DMS79 treated with DMSO at 0.1 percent for 48 hours (cell line): ENCODE results near the gene IL13RA1.
"Not testable (repeated sequence)": the region's sequence is repeated elsewhere in the genome, so short reads cannot be mapped to it uniquely, and the experiment has no call there.

ENCODE experiments used
- DNase-seq: peaks from one replicate; lab custom pipeline; 2025; lab: John Stamatoyannopoulos, UW

IL13RA1 gene

DNA sequence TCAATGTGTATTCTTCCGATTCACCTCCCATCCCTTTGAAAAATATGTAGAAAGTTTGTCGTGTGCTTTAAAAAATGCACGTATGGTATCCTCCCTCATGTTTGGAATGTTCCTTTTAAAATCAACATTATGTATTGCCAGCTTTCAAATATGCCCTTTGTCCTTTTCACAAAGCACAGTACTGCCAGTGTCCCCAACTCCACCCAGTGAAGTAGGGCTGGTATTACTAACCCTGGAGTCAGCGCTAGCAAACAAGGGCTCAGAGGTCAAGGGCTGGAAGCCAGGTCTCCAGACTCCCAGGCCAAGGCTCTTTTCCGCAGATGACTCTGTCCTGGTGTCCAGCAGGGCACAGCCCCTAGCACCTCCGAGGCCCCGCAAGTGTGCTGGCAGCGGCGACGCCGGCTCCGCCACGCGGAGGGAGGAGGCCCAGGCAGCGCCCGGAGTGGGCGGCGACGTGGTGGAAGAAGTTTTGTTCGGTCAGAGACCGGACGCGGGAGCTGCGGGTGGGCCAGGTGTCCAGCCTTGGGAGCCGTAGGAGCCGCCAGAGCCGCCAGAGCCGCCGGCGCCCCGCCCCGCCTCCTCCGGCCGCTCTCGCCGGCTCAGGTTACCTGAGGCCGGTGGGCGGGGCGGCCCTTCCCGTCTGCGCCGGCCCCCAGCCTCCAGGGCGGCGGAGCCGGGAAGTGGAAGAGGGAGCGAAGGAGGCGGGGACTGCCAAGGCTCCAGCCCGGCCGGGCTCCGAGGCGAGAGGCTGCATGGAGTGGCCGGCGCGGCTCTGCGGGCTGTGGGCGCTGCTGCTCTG is at the start of gene IL13RA1:
Gene IL13RA1 (plus strand): TSS at position 720 of the 799 bp plus-strand sequence. CDS start 33 bp downstream, at position 753.
- DNase-seq, result peak; percentile 54

DNA sequence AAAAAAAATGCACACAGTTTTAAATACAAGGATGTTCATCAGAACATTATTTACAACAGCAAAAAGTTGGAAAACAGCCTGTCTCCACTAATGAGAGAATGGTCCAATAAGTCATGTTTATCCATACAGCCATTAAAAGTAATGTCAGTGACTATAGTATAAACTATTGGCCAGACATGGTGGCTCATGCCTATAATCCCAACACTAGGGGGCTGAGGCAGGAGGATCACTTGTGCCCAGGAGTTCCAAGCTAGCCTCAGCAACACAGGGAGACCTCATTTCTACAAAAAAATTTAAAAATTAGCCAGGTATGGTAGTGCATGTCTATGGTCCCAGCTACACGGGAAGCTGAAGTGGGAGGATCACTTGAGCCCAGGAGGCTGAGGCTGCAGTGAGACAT is 48.1 kb upstream of the IL13RA1 start:
- DNase-seq, result no peak

DNA sequence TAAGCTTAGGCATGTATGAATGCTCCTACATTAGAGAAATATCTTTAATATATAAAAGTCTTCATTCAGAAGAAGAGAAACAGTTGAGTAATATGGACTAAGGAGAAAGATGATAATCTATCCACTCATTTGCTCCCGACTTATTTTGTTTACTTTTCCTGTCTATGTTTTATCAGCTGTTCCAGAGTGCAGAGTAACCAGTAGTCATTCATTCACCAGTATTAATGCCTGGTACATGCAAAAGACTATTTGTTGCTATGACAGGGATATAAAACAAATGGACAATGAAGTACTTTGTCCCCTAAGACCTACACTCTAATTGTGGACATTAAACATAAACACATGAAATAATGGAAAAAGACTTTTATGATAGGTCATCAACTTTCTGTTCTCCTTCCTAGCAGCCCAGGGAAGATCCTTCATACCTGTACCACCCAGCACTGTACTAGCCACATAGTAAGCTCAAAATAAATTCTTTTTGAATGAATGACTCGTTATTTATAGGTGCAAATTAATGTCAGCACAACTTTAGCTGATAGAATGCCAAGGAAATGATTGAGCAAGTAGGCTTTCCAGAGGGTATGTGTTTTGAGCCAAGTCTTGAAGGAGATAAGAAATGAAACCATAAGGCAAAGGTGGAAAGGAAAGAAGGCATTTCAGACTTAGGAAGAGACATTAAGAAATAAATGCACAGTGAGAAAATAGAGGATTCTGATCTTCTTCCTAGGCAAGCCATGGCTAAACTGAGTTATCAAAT is 45.0 kb upstream of the IL13RA1 start:
- DNase-seq, result no peak

DNA sequence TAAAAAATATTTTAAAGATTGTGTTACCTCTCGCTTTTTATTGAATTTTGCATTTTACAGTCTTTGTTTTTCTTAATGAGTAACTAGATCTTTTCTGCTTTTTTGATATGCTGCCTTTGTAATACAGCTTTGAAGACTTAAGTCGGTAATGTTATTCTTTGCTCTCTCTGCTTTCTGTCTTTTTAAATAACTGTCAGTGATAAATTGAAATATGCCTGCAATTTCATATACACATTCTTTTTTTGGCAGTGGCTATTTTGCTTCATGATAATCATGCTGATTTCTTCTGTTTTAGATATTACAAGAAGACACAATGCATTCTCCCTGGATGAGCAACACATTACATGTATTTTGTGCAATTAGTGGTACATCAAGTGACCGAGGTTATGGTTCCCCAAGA is 42.0 kb upstream of the IL13RA1 start:
- no peak for DNase-seq

DNA sequence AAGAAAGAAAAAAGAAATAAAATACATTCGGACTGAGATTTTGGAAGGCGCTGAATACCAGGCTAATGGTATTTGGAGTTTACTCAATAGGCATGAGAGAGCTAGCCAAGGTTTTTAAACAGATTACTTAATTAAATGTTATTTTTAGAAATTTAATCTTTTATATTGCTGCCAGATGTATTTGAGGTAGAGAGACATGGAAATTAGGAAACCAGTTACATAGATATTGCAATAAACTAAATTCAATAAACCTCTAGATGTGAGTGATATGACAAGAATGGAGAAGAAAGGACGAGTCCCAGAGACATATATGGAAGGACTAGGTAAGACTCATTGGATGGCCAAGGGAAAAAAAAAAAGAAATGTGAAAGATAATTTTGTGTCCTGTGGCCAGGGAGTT is 38.5 kb upstream of the IL13RA1 start:
- DNase-seq, result no peak

DNA sequence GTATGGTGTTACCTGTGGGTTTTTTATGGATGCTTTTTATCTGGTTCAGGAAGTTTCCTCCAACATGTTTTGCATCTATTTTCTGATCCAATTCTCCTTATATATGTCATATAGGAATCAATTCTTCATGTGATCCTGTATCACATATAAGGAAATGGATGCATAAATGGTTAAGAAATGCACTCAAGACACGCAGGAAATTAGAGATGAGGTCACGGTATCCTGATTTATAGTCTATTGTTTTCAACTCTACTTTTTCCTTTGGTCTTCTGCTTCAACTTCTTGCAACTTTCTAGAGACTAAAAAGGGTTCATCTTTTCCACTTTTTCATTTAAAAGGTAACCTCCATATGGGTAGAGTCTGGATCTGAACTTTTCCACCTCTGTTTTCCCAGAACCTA is 33.6 kb upstream of the IL13RA1 start:
- no peak for DNase-seq

DNA sequence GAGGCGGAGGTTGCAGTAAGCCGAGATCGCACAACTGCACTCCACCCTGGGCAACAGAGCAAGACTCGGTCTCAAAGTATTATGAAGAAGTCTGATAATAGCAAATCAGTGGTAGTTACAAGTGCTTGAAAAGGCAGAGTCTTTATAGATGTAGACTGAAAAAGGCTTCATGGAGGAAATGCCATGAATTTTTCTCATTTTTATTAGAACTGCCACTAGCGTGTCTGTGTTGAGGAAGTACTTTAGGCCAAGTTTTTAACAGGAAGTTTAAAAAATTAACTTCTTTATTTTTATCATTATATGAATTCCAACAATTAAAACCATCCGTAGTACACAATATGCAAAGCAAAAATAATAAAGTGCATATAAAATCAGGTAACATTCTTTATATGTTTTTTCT is 32.8 kb upstream of the IL13RA1 start:
- no peak for DNase-seq

DNA sequence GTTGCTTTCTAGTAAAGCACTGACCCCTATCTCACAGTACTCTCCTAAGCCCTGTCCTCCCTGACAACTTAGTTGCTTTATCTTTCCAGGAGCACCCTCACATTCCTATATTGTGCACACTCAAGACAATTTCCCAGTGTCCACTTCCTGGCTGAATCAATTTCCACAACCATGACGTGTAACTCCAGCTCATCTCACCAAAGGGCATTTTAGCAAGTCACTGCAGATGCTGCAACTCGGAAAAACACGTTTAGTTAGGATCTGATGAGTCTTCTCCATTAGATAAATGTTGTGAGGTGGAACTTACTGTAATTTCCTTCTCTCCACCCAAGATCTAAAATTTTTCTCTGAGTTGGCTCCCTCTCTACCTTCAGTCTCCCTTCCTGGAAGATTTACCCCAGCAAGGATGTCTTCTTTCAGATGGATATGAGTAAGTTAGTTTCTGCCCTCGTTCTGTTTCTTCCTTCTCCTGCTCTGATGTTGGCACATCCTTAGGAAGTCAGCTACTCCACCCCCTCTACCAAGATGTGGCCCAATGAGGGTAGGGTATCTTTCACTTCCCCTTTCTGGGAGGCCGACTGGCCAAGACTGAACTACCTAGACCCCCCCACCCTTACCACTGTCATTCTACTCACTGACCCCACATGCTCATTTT is 28.8 kb upstream of the IL13RA1 start:
- DNase-seq, result no peak

DNA sequence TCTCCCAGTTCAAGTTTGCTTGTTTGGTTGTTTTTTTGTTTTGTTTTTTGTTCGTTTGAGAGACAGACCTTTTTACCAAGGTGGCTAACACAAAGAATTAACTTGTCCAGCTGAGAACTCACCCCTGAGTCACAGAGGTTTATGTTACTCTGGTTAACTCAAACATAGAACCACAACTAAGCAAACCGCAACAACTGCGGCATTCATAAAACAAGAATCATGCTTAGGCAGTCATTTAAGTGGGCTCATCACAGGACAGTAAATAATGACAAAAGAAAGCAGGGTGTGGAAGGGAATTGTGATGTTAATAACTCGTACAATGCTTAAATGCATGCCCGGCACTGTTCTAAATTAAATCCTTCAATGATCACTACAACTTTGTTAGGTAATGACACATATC is 24.7 kb upstream of the IL13RA1 start:
- DNase-seq, result no peak

DNA sequence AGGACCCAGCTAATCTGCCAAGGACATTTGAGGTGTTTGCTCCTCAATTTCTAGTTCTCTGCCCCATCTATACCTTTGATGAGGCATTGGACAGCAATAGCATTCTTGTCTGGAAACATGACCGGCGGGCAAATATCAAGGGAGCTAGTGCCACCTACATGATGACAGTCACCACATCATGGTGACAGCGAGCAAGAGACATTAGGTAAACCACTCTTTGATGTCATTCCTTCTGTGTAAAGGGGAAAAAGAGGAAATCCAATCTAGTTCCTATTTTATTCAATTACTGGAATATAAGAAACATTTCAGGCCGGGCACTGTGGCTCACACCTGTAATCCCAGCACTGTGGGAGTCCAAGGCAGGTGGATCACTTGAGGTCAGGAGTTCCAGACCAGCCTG is 20.7 kb upstream of the IL13RA1 start:
- no peak for DNase-seq

DNA sequence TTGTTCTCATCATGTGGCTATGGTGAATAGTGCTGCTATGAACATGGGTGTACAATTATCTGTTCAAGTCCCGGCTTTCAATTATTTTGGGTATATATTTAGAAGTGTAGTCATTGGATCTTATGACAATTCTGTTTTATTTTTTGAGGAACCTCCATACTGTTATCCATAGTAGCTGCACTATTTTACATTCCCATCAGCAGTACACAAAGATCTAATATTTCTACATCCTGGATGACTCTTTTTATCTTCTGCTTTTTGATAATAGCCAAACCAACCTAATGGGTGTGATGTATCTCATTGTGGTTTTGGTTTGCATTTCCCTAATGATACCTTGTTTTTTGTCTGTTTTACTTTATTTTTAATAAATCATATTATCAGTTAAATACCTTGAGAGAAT is 12.9 kb upstream of the IL13RA1 start:
- DNase-seq, result no peak

DNA sequence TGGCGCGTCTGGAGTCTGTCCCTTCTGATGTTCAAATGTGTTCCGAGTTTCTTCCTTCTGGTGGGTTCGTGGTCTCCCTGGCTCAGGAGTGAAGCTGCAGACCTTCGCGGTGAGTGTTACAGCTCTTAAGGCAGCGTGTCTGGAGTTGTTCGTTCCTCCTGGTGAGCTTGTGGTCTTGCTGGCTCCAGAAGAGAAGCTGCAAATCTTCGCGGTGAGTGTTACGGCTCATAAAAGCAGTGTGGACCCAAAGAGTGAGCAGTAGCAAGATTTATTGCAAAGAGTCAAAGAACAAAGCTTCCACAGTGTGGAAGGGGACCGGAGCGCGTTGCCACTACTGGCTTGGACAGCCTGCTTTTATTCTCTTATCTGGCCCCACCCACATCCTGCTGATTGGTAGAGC is 11.5 kb upstream of the IL13RA1 start:
- DNase-seq, result not testable (repeated sequence)

DNA sequence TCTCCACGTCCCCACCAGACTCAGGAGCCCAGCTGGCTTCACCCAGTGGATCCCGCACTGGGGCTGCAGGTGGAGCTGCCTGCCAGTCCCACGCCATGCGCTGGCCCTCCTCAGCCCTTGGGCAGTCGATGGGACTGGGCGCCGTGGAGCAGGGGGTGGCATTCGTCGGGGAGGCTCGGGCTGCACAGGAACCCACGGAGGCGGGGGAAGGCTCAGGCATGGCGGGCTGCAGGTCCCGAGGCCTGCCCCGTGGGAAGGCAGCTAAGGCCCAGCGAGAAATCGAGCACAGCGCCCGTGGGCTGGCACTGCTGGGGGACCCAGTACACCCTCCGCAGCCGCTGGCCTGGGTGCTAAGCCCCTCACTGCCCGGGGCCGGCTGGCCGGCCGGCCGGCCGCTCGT is 10.6 kb upstream of the IL13RA1 start:
- DNase-seq, result not testable (repeated sequence)

DNA sequence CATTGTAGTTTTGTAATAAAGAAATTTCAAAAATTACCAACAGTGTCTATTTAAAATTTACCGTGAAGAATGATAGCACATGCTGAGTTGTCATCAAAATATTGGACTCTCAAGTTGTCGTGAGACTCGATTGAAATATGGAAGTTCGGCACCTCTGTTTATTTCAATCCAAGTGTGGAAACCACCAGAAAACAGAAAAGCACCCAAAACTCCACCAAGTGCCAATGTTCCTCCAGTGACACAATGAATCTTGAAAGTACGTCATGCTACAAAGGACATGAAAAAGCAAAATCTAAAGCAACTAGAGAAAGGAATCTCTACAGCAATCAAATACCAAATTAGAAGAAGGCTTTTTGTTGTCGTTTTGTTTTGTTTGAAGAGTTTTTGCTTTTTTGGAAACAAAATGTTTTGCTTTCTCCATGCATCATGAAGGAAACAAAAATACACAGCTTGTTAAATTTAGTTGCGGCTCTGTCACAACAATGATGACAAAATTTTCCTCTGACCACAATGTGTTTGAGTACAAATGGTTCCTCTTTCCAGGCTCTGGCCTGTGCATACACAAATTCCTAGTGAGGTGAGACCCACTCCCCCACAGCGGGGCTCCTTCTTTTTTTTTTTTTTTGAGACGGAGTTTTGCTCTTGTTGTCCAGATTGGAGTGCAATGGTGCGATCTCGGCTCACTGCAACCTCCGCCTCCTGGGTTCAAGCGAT is 9.6 kb upstream of the IL13RA1 start:
- DNase-seq, result no peak

DNA sequence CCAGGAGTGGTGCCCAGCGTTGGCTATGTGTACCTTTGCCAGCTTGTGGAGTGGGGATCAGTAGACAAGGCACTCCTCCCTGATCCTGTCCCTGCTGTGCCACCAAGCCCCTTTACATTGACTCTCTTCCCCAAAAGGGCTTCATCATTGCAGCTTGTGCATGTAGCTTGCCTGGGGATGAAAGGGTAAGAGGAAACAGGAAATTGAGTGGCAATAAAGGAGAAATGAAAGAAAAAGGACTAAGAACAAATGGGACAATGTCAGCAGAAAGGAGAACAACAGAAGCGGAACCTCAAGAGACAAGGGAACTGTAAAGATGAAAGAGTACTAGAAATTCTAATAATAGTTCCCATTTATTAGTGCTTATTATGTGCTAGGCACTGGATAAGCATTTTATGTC is 8.7 kb upstream of the IL13RA1 start:
- no peak for DNase-seq

DNA sequence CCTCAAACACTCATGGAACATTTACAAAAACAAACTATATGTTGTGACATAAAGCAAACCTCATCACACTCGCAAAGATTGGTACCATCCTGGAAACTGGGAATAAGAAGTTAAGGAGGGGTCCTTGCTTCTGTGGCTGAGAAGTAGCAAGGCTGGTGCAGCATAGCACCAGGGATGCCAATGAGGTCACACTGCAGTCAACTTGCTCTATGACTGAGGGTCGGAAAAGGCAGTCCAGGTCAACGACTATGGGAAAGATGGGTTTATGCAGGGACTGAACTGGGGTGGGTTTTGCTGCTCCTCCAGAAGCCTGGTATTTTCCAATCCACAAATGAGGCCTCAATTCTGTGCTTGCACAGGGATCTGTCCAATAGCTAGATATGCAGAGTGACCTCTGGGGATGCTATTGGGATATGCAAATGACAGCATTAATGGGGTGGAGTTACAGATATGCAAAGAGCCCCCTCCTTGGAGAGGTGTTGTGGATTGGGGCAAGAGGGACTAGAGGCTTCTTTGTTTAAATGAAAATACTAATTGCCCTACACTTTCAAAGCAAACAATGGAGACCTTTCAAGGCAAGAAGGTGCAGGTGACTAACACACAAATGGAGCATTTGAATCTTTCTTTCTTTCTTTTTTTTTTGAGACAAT is 7.2 kb upstream of the IL13RA1 start:
- DNase-seq, result no peak

DNA sequence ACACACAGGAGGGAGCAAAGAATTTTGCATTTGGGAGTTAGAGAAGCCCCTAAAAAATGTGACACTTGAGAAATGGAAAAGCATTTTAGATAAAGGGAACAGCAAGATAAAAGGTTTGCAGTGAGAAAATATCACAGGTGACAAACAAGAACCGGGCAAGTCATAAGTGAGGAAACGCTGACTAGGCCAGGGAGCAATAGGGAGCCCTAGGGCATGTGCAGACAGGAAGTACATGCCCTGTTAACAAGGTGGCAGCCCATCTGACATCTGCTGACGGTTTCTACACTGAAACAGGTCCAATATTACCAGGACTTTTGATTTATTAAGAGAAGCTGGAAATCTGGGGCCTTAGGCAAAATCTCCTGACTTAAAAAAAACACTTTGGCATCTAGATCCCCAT is 4.0 kb upstream of the IL13RA1 start:
- no peak for DNase-seq

DNA sequence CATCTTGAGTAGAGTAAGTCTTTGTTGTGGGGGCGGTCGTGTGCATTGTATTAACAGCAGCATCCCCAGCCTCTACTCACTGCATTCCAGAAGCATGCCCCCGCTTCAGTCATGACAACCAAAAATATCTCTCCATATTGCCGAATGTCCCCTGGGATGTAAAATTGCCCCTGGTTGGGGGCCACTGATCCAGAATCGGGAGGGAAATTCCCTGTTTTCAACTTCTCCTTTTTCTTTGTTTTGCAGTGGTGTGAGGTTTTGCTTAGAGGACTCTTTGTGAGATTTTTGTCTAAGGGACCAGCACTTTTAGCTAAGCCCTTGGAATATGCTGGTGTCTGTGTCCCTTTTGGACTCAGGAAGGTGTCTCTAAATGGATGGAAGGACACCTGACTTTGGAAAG is 3.0 kb upstream of the IL13RA1 start:
- no peak for DNase-seq

DNA sequence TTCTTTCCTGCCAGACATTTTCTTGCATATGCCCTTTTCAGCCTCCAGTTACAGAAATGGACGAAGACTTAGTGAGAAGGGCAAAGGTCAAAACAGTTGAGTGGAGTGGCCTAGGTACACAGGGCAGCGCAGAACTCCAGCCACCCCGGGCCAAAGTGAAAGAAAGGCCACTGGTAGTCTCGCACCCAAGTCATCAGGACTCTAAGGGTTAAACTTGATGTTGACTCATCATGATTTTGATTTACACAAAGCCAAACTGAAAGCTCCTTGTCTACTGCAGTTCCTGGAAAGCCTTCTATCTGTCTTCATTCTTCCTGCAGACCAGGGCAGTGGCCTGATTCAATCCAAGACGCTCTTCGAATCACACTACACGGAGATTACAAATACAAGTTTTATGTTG is 2.6 kb upstream of the IL13RA1 start:
- no peak for DNase-seq

DNA sequence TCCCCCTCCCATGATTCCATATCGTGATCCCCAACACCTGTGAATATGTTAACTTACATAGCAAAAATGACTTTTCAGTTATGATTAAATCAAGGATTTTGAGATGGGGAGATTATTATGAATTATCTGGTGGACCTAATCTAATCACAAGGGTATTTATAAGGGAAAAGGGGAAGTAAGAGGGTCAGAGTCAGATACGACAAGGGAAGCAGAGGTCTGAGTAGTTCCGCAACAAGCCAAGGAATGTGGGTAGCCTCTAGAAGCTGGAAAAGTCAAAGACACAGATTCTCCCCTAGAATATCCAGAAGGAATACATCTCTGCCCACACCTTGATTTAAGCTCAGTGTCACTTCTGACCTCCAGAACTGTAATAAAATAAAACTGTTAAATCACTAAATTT is 1.0 kb upstream of the IL13RA1 start:
- no peak for DNase-seq

DNA sequence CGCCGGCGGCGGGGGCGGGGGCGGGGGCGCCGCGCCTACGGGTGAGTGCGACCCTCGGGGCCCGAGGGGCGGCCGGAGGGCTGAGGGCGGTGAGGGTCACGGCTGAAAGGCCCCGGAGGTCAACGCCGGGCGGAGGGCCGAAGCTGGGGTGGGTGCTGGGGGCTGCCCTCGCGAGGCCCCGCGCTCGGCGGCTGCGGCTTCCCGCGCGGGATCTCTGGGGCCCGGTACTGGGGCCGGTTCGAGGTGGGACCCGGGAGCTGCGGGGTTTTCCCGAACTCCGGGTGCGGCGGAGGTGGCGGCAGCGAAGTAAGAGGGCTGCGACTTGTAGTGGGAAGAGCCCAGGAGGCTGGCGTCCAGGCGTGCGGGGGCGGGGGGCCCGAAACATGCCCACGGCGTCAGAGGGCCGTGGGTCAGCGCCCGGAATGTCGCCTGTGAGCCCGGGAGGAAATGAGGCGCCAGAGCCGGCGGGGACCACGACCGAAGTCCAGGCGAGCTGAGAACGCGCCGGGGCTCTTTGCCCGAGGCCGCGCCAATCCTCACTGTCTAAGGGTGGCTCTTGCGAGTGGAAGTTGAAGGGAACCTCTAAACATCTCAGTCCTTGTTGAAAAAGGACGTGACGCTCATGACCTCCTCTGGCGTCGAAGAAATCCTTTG is 407 bp downstream of the IL13RA1 start:
- no peak for DNase-seq
